ENCODE results near the gene HNRNPR.

GRCh38 chr1:23276531-23276930 is 67.6 kb downstream of the HNRNPR start:
- TF ChIP-seq, protein P1, sequence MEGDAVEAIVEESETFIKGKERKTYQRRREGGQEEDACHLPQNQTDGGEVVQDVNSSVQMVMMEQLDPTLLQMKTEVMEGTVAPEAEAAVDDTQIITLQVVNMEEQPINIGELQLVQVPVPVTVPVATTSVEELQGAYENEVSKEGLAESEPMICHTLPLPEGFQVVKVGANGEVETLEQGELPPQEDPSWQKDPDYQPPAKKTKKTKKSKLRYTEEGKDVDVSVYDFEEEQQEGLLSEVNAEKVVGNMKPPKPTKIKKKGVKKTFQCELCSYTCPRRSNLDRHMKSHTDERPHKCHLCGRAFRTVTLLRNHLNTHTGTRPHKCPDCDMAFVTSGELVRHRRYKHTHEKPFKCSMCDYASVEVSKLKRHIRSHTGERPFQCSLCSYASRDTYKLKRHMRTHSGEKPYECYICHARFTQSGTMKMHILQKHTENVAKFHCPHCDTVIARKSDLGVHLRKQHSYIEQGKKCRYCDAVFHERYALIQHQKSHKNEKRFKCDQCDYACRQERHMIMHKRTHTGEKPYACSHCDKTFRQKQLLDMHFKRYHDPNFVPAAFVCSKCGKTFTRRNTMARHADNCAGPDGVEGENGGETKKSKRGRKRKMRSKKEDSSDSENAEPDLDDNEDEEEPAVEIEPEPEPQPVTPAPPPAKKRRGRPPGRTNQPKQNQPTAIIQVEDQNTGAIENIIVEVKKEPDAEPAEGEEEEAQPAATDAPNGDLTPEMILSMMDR (IDR thresholded peaks at IDR 0.05) = no peak
- no peak for TF ChIP-seq POLR2A (IDR thresholded peaks at IDR 0.05)

All from uterus (tissue), 2 donors.